ENCODE data around the gene ANGPTL8. TPM values are rescaled to one million over a fixed set of nuclear protein-coding genes. Genes with fewer than 3 reads are reported as not detected.

ANGPTL8 gene
- total RNA-seq, 1 experiment from 2014 or later = not detected

- POLR2A ChIA-PET (ENCODE audit: unreplicated experiment) = no interaction called here
- Histone ChIP-seq H2AFZ (no peak overlapping the region), H3K4me1 (replicated peaks; ENCODE audit: insufficient read depth) (0 out of 2 replicates have a peak, but pooled peaks cover 6% of the 10 kb centered on the region), H3K79me2 (ENCODE audit: low read depth) (no peaks in the 10 kb centered on the region), H3K9me3 (ENCODE audit: insufficient read depth, low read depth) (no peaks in the 10 kb centered on the region), H3F3A (ENCODE audit: insufficient read depth, low read depth) (peaks cover 29% of the 10 kb centered on the region), H3K4me3 (no peak overlapping the region), H3K27ac (no peak overlapping the region), H3K4me2 (no peak overlapping the region), H4K20me1 (ENCODE audit: insufficient read depth) (no peaks in the 10 kb centered on the region), H3K36me3 (ENCODE audit: low read depth) (no peaks in the 10 kb centered on the region), H3K9me2 (ENCODE audit: insufficient read depth) (no peaks in the 10 kb centered on the region), H3K27me3 (ENCODE audit: insufficient read depth, low read depth) (no peaks in the 10 kb centered on the region)
- intact Hi-C loops (cut with micrococcal nuclease; ENCODE audit: unreplicated experiment) = no loop called here
- TF ChIP-seq, protein P1, sequence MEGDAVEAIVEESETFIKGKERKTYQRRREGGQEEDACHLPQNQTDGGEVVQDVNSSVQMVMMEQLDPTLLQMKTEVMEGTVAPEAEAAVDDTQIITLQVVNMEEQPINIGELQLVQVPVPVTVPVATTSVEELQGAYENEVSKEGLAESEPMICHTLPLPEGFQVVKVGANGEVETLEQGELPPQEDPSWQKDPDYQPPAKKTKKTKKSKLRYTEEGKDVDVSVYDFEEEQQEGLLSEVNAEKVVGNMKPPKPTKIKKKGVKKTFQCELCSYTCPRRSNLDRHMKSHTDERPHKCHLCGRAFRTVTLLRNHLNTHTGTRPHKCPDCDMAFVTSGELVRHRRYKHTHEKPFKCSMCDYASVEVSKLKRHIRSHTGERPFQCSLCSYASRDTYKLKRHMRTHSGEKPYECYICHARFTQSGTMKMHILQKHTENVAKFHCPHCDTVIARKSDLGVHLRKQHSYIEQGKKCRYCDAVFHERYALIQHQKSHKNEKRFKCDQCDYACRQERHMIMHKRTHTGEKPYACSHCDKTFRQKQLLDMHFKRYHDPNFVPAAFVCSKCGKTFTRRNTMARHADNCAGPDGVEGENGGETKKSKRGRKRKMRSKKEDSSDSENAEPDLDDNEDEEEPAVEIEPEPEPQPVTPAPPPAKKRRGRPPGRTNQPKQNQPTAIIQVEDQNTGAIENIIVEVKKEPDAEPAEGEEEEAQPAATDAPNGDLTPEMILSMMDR (conservative IDR thresholded peaks at IDR 0.05) = no peak
- no peak for TF ChIP-seq EZH2 (IDR thresholded peaks at IDR 0.05; ENCODE audit: low read depth)
- no TSS peak for BruUV-seq (replicated peaks)
- DNase-seq = no peak
- CTCF ChIA-PET = no interaction called here
Measured at GRCh38 chr19:11191934-11192333, 47.5 kb upstream of the ANGPTL8 start.

- intact Hi-C loops (cut with micrococcal nuclease; ENCODE audit: unreplicated experiment) = no loop called here
- DNase-seq = no peak
- H3K27me3 ChIP-seq (ENCODE audit: insufficient read depth, low read depth) = no peaks in the 10 kb centered on the region
- H3K36me3 ChIP-seq (ENCODE audit: low read depth) = no peaks in the 10 kb centered on the region
- no peak overlapping the region for H3K4me2 ChIP-seq
- peaks cover 33% of the 10 kb centered on the region for H3F3A ChIP-seq (ENCODE audit: insufficient read depth, low read depth)
- no peak for TF ChIP-seq EZH2 (IDR thresholded peaks at IDR 0.05; ENCODE audit: low read depth)
- TF ChIP-seq, protein P1 (conservative IDR thresholded peaks at IDR 0.05) = no peak
- BruUV-seq (replicated peaks) = no TSS peak
- POLR2A ChIA-PET (ENCODE audit: unreplicated experiment) = no interaction called here
- H3K27ac ChIP-seq = no peak overlapping the region
- no peak overlapping the region for H2AFZ ChIP-seq
- CTCF ChIA-PET = no interaction called here
- no peaks in the 10 kb centered on the region for H4K20me1 ChIP-seq (ENCODE audit: insufficient read depth)
- H3K4me1 ChIP-seq (replicated peaks; ENCODE audit: insufficient read depth) = 0 out of 2 replicates have a peak, but pooled peaks cover 6% of the 10 kb centered on the region
- no peak overlapping the region for H3K4me3 ChIP-seq
- H3K9me2 ChIP-seq (ENCODE audit: insufficient read depth) = no peaks in the 10 kb centered on the region
- H3K9me3 ChIP-seq (ENCODE audit: insufficient read depth, low read depth) = no peaks in the 10 kb centered on the region
- H3K79me2 ChIP-seq (ENCODE audit: low read depth) = no peaks in the 10 kb centered on the region
Measured at GRCh38 chr19:11192957-11193939, 46.2 kb upstream of the ANGPTL8 start.

DNA sequence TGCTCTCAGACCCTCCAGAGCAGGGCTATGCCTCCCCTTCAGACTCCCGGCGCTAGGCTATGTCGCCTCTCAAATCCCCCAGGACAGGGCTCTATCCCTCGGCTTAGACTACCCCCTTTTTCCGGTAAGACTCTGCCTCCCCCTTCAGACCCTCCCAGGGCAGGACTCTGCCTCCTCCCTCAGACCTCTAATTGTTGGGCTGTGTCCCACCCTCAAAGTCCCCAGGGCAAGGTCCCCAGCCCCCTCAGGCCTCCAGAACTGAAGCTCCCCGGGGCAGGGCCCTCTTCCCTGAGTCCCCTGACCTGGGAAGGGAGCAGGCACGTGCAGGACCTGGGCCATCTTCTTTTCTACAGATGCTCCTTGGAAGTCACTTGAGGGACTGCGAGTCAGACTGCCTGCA, 45.2 kb upstream of the ANGPTL8 start:
- DNase-seq = no peak
- Histone ChIP-seq H2AFZ (no peak overlapping the region), H3K27ac (no peak overlapping the region), H3K27me3 (ENCODE audit: insufficient read depth, low read depth) (no peaks in the 10 kb centered on the region), H3K4me1 (replicated peaks; ENCODE audit: insufficient read depth) (0 out of 2 replicates have a peak, but pooled peaks cover 6% of the 10 kb centered on the region), H3K4me2 (no peak overlapping the region), H4K20me1 (ENCODE audit: insufficient read depth) (no peaks in the 10 kb centered on the region), H3F3A (ENCODE audit: insufficient read depth, low read depth) (peaks cover 43% of the 10 kb centered on the region), H3K4me3 (no peak overlapping the region), H3K9me3 (ENCODE audit: insufficient read depth, low read depth) (no peaks in the 10 kb centered on the region), H3K9me2 (ENCODE audit: insufficient read depth) (no peaks in the 10 kb centered on the region), H3K79me2 (ENCODE audit: low read depth) (no peaks in the 10 kb centered on the region), H3K36me3 (ENCODE audit: low read depth) (no peaks in the 10 kb centered on the region)
- TF ChIP-seq EZH2 (IDR thresholded peaks at IDR 0.05; ENCODE audit: low read depth) = no peak
- TF ChIP-seq, protein P1 (conservative IDR thresholded peaks at IDR 0.05) = no peak
- CTCF ChIA-PET = no interaction called here
- BruUV-seq (replicated peaks) = no TSS peak
- intact Hi-C loops (cut with micrococcal nuclease; ENCODE audit: unreplicated experiment) = no loop called here
- POLR2A ChIA-PET (ENCODE audit: unreplicated experiment) = no interaction called here

Measured in PC-9 (cell line).